Fibroblast of skin of scalp (primary cell): ENCODE data around the gene AMBP.

Experiments used
- DNase-seq: peaks from one replicate; pipeline ENCODE4 v3.0.0-alpha.2; 2013

AMBP gene

GRCh38 chr9:114112778-114113584 is 34.9 kb upstream of the AMBP start:
- peak; percentile 77 for DNase-seq

GRCh38 chr9:114112325-114112724 is 34.2 kb upstream of the AMBP start:
- peak; percentile 72 for DNase-seq

DNA sequence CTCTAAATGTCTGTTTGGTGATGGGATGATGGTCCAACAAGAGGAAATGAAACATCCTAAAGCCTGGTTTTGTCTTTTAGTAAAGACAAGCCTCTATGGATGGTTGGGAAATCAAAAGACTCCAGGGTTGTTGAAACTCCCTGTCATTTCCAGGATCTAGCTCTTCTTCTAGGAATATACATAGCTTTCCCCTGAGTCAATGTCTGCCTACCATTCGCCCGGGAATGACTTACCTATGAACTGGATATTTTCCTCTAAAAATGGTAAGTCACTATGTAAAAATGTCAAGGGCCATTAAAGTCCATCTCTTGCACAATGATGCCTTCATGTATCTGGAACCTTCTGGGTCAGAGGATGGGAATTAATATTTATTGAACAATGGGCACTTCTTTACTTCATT is 32.1 kb upstream of the AMBP start:
- DNase-seq: peak; percentile 81

DNA sequence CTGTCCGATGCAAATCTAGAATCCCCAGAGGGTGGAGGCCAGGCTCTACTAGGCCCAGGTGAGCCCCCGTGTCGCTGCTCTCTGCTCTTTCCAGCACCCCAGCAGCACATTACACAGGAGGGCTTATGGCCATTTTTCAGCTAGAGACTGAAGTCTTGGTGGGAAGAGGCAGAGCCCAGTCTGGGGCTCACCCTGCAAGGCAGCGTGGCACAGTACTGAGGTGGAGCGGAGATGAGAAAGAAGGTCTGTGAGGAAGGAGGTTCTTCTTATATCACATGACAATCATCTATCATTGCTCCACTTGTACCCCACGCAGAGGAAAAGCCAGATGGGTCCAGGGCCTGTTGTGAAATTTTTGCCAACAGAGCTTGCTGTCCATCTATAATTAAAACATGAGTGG is 31.0 kb upstream of the AMBP start:
- DNase-seq: no peak

GRCh38 chr9:114108016-114108833 is 30.1 kb upstream of the AMBP start:
- peak; percentile 79 for DNase-seq

DNA sequence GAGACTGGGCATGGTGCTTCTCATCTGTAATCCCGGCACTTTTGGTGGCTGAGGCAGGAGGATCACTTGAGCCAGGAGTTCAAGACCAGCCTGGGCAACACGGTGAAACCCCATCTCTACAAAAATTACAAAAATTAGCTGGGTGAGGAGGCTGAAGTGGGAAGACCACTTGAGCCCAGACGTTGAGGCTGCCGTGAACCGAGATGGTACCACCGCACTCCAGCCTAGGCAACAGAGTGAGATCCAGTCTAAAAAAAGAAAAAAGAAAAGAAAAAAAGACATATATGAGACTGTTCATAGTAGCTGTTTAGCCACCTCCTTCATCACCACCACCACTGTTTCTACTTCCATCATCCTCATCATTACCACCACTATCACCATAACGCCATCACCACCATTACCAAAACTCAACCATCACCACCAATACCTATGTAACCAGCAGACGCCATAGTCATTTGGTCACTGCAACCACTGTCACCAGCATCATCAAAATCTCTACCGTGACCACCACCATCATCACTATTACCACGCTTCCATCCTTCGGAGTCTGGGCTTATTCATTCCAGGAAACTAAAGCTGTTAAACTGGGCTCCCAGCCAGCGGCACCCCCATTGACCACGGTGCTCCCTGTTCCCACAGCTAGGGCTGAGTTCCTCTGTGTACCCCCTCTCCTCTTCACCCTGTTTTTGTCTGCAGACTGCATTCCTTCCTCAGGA is 29.3 kb upstream of the AMBP start:
- DNase-seq: no peak

- DNase-seq: no peak
These were observed 27.1 kb upstream of the AMBP start for GRCh38 chr9:114105236-114105635.

GRCh38 chr9:114102484-114102883 is 24.4 kb upstream of the AMBP start:
- no peak for DNase-seq

DNA sequence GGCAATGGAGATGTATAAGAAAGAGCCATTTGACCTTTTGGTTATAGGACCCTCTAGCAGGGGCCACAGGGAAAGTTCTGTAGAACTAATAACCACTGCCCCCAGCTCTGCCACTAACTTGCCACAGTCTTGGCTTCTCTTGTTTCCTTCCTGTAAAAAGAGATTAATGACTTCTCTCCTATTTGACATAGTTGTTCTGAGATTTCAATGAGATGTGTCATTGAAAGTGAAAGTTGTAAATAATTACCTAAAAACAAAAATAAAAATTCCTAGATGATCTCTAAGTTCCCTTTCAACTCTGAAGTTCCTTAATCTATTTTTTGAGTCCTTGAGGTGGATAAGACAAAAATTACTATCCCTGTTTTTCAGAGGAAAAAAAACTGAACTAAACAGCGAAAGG is 22.4 kb upstream of the AMBP start:
- DNase-seq: no peak

DNA sequence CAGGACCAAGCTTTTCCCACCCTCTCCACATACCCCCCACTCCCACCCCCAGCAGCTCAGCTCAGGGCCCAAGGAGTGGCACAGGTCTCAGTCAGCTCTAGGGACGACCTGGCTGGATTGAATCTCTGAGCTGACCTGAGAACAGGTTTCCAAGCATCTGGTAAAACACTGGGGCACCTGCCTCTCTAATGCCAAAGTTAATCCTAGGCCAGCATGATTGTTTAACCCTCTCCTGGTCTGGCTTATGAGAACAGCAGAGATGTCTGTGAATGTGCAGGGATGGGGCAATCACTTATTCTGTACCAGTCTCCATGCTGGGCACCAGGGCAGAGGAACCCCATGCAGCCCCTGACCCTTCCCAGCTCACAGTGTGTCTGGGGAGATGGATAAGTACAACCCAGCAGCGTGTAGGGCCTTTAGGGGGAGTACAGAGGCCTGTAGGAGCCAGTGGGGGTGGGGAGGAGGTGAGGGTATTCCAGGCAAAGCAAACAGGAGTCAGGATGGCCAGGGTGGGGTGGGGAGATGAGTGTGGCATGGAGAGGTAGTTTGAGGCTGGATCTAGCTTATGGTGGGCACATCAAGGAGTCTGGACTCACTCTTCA is 21.7 kb upstream of the AMBP start:
- DNase-seq: no peak

DNA sequence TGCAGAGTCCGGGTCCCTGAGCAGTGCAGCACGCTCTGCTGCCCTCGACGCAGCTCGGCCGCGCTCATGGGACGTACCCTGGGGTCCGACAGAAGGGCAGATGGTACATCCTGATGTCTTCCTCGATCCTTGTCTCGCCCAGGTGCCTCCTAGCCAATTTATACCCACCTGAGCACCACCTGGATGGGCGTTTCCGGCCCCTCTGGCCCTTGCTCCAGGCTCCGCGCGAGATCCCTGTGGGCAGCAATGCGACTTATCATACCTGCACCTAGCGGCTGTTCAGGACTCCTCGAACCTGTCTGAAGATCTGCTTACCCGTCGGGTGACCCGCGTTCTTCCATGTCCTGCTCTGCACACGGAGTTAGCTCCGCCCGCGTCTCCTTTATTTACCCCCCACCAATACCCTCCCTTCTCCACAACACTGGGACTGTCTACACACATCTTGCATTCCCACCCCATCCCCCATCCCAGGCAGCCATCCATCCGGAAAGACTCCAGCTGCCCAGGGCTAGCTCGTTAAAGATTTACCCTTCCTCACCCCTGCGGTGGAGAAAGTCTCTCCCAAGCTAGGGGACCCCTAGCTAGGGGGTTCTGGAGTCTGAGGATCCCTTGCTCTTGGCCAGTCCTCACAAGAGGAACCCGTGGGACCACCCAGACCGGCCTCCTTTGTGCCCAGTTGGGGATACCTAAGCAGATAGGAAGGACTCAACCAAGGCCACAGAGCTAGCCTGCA is 21.0 kb upstream of the AMBP start, which contains the start of gene KIF12:
Gene KIF12 (minus strand): TSS at position 357 of the 733 bp plus-strand sequence. CDS start 16 bp downstream, at position 341.
- DNase-seq: no peak

GRCh38 chr9:114098021-114098935 is 20.2 kb upstream of the AMBP start:
- DNase-seq: peak; percentile 29

- DNase-seq: peak; percentile 15
These were observed 19.5 kb upstream of the AMBP start for GRCh38 chr9:114097613-114098020.

- DNase-seq: no peak
These were observed 18.9 kb upstream of the AMBP start for GRCh38 chr9:114096866-114097612.

DNA sequence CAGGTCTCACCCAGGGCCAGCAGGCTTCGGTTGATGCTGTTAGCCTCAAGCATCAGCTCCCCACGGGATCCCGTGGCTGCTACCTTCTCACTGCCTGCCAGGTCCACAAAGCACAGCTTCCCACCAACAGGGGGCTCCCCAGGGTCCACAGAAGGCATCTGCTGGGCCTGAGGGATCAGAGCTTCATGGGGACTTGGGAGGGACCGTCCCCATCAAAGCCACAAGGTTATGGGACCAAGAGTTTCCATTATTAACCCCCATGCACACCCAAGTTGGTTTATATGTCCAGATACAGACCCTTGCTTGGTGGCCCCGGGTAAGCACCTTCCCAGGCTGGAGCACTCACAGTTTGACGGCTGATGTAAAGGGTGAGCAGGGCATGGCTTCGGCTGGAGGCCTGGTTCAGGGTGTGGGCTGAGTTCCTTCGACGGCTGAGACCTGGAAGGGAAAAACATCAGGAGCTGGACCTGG is 18.0 kb upstream of the AMBP start:
- no peak for DNase-seq

- no peak for DNase-seq
These were observed 16.9 kb upstream of the AMBP start for GRCh38 chr9:114094971-114095370.

DNA sequence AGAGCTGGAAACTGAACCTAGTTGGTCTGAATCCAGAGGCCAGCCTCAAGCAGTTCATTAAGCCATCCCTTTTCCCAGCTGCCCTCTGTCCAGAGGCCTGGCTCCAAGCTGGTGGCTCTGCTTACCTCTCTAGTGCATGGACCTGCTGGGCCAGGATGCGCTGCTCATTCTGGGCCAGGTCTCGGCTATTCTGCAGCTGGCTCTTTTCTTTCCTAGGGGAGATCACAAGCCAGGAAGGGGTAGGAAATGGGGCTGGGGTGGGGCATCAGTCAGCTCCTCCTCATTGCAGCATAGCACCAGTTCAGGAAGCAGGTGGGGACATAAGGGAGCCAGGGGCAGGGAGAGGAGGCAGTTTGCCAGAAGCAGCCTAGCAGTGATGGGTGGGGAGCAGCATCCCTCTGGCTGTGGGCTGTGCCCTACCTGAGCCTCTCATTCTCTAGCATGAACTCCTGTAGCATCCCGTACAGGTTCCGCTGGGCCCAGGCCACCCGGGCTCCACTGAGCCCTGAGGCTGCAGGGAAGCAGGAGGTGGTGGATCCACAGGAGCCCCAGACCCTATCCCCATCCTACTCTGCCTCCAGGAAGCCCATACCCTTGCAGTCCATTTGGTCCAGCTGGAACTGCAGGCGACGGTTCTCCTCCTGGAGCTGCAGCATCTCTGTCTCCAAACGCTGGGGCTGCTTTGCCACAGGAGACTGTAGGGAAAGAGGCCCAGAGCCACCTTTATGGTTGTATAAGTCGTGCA is 15.8 kb upstream of the AMBP start:
- no peak for DNase-seq

DNA sequence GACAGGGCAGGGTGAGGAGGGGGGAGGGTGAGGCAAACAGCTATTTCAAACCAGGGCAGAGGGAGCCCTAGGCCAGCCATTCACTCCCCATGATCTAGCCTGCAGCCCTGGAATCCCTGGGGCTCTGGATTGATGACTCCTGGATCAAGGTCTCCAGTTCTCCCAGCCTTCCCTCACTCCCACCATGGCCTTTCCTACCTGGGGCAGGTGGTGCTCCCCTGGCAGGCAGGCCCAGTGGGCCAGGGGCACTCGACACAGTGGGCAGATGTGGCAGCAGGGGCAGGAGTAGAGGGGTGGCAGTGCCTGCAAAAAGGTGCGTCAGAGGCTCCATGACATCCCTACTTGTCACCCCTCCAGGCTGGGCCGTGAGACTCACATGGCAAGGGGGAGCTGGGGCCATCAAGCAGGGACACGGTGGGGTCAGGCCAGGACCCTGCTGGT is 15.0 kb upstream of the AMBP start:
- no peak for DNase-seq

DNA sequence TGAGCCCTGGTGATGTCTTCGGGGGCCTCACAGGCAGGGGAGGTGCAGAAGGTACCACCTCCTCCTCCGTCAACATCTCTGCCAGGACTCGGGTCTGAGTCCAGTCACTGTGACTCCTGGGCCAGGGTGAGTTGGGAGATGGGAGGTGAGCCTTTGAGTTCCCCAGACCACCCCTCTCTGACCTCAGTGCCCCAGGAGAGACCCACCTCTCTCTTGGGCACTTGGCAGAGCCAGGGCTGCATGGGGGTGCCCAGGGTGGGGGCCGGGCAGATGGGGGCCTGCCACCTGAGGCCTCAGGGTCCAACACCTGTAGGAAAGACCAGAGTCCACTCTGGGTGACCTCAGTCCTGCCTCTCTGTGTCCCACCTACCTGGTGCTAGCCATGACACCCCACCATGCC is 14.2 kb upstream of the AMBP start:
- no peak for DNase-seq
